ENCODE data around the gene EML1.

EML1 gene

GRCh38 chr14:99879401-99880295 is 86.4 kb downstream of the EML1 start:
- peaks cover 12 to 13% of the 10 kb centered on the region in 2 donors for H3K4me1 ChIP-seq (ENCODE audit: control insufficient read depth in 1 of 2, insufficient read depth in 2 of 2, low read length in 2 of 2)
- H3K36me3 ChIP-seq (ENCODE audit: control insufficient read depth in 1 of 2, insufficient read depth in 2 of 2, low read length in 2 of 2): peaks cover 0 to 4% of the 10 kb centered on the region in 2 donors
- no peaks in the 10 kb centered on the region for H3K9me3 ChIP-seq (ENCODE audit: control insufficient read depth in 1 of 2, low read length in 2 of 2)
- H3K27me3 ChIP-seq (ENCODE audit: low read depth, low read length): no peaks in the 10 kb centered on the region
- H3K27ac ChIP-seq (ENCODE audit: low read length): no peak overlapping the region
- H3K4me3 ChIP-seq (ENCODE audit: low read depth in 1 of 2, low read length in 2 of 2): no peak overlapping the region

GRCh38 chr14:99880651-99881420 is 87.6 kb downstream of the EML1 start:
- Histone ChIP-seq H3K36me3 (ENCODE audit: control insufficient read depth in 1 of 2, insufficient read depth in 2 of 2, low read length in 2 of 2) (peaks cover 0 to 4% of the 10 kb centered on the region in 2 donors), H3K4me1 (ENCODE audit: control insufficient read depth in 1 of 2, insufficient read depth in 2 of 2, low read length in 2 of 2) (peaks cover 12 to 13% of the 10 kb centered on the region in 2 donors), H3K9me3 (ENCODE audit: control insufficient read depth in 1 of 2, low read length in 2 of 2) (no peaks in the 10 kb centered on the region), H3K27ac (ENCODE audit: low read length) (no peak overlapping the region), H3K4me3 (ENCODE audit: low read depth in 1 of 2, low read length in 2 of 2) (no peak overlapping the region), H3K27me3 (ENCODE audit: low read depth, low read length) (no peaks in the 10 kb centered on the region)

GRCh38 chr14:99883866-99884650 is 90.8 kb downstream of the EML1 start:
- Histone ChIP-seq H3K27ac (ENCODE audit: low read length) (no peak overlapping the region), H3K4me1 (ENCODE audit: control insufficient read depth in 1 of 2, insufficient read depth in 2 of 2, low read length in 2 of 2) (peaks cover 12 to 13% of the 10 kb centered on the region in 2 donors), H3K27me3 (ENCODE audit: low read depth, low read length) (no peaks in the 10 kb centered on the region), H3K9me3 (ENCODE audit: control insufficient read depth in 1 of 2, low read length in 2 of 2) (no peaks in the 10 kb centered on the region), H3K36me3 (ENCODE audit: control insufficient read depth in 1 of 2, insufficient read depth in 2 of 2, low read length in 2 of 2) (peaks cover 0 to 3% of the 10 kb centered on the region in 2 donors), H3K4me3 (ENCODE audit: low read depth in 1 of 2, low read length in 2 of 2) (no peak overlapping the region)

- Histone ChIP-seq H3K27ac (ENCODE audit: low read length) (no peak overlapping the region), H3K36me3 (ENCODE audit: control insufficient read depth in 1 of 2, insufficient read depth in 2 of 2, low read length in 2 of 2) (peaks cover 1 to 3% of the 10 kb centered on the region in 2 donors), H3K9me3 (ENCODE audit: control insufficient read depth in 1 of 2, low read length in 2 of 2) (no peaks in the 10 kb centered on the region), H3K27me3 (ENCODE audit: low read depth, low read length) (no peaks in the 10 kb centered on the region), H3K4me1 (ENCODE audit: control insufficient read depth in 1 of 2, insufficient read depth in 2 of 2, low read length in 2 of 2) (peaks cover 5 to 11% of the 10 kb centered on the region in 2 donors), H3K4me3 (ENCODE audit: low read depth in 1 of 2, low read length in 2 of 2) (no peak overlapping the region)
Observed at GRCh38 chr14:99884834-99885648, 91.8 kb downstream of the EML1 start.

- Histone ChIP-seq H3K36me3 (ENCODE audit: control insufficient read depth in 1 of 2, insufficient read depth in 2 of 2, low read length in 2 of 2) (peaks cover 3 to 5% of the 10 kb centered on the region in 2 donors), H3K4me1 (ENCODE audit: control insufficient read depth in 1 of 2, insufficient read depth in 2 of 2, low read length in 2 of 2) (peaks cover 0 to 6% of the 10 kb centered on the region in 2 donors), H3K27me3 (ENCODE audit: low read depth, low read length) (no peaks in the 10 kb centered on the region), H3K4me3 (ENCODE audit: low read depth in 1 of 2, low read length in 2 of 2) (no peak overlapping the region), H3K9me3 (ENCODE audit: control insufficient read depth in 1 of 2, low read length in 2 of 2) (no peaks in the 10 kb centered on the region), H3K27ac (ENCODE audit: low read length) (no peak overlapping the region)
Observed at GRCh38 chr14:99885649-99885958, 92.4 kb downstream of the EML1 start.

- peaks cover 3 to 10% of the 10 kb centered on the region in 2 donors for H3K36me3 ChIP-seq (ENCODE audit: control insufficient read depth in 1 of 2, insufficient read depth in 2 of 2, low read length in 2 of 2)
- H3K4me1 ChIP-seq (ENCODE audit: control insufficient read depth in 1 of 2, insufficient read depth in 2 of 2, low read length in 2 of 2): no peaks in the 10 kb centered on the region
- no peak overlapping the region for H3K4me3 ChIP-seq (ENCODE audit: low read depth in 1 of 2, low read length in 2 of 2)
- no peak overlapping the region for H3K27ac ChIP-seq (ENCODE audit: low read length)
- no peaks in the 10 kb centered on the region for H3K27me3 ChIP-seq (ENCODE audit: low read depth, low read length)
- H3K9me3 ChIP-seq (ENCODE audit: control insufficient read depth in 1 of 2, low read length in 2 of 2): no peaks in the 10 kb centered on the region
Observed at GRCh38 chr14:99887407-99887806, 94.2 kb downstream of the EML1 start.

GRCh38 chr14:99888149-99888548 is 94.9 kb downstream of the EML1 start:
- no peaks in the 10 kb centered on the region for H3K27me3 ChIP-seq (ENCODE audit: low read depth, low read length)
- peaks cover 3 to 10% of the 10 kb centered on the region in 2 donors for H3K36me3 ChIP-seq (ENCODE audit: control insufficient read depth in 1 of 2, insufficient read depth in 2 of 2, low read length in 2 of 2)
- H3K27ac ChIP-seq (ENCODE audit: low read length): no peak overlapping the region
- H3K9me3 ChIP-seq (ENCODE audit: control insufficient read depth in 1 of 2, low read length in 2 of 2): no peaks in the 10 kb centered on the region
- no peaks in the 10 kb centered on the region for H3K4me1 ChIP-seq (ENCODE audit: control insufficient read depth in 1 of 2, insufficient read depth in 2 of 2, low read length in 2 of 2)
- H3K4me3 ChIP-seq (ENCODE audit: low read depth in 1 of 2, low read length in 2 of 2): no peak overlapping the region

- Histone ChIP-seq H3K27me3 (ENCODE audit: low read depth, low read length) (no peaks in the 10 kb centered on the region), H3K4me3 (ENCODE audit: low read depth in 1 of 2, low read length in 2 of 2) (no peak overlapping the region), H3K9me3 (ENCODE audit: control insufficient read depth in 1 of 2, low read length in 2 of 2) (no peaks in the 10 kb centered on the region), H3K36me3 (ENCODE audit: control insufficient read depth in 1 of 2, insufficient read depth in 2 of 2, low read length in 2 of 2) (peaks cover 3 to 10% of the 10 kb centered on the region in 2 donors), H3K4me1 (ENCODE audit: control insufficient read depth in 1 of 2, insufficient read depth in 2 of 2, low read length in 2 of 2) (no peaks in the 10 kb centered on the region), H3K27ac (ENCODE audit: low read length) (no peak overlapping the region)
Observed at GRCh38 chr14:99889268-99889667, 96.1 kb downstream of the EML1 start.

GRCh38 chr14:99891266-99891665 is 98.1 kb downstream of the EML1 start:
- H3K4me3 ChIP-seq (ENCODE audit: low read depth in 1 of 2, low read length in 2 of 2): no peak overlapping the region
- H3K27me3 ChIP-seq (ENCODE audit: low read depth, low read length): no peaks in the 10 kb centered on the region
- H3K36me3 ChIP-seq (ENCODE audit: control insufficient read depth in 1 of 2, insufficient read depth in 2 of 2, low read length in 2 of 2): peaks cover 3 to 10% of the 10 kb centered on the region in 2 donors
- no peaks in the 10 kb centered on the region for H3K9me3 ChIP-seq (ENCODE audit: control insufficient read depth in 1 of 2, low read length in 2 of 2)
- no peaks in the 10 kb centered on the region for H3K4me1 ChIP-seq (ENCODE audit: control insufficient read depth in 1 of 2, insufficient read depth in 2 of 2, low read length in 2 of 2)
- H3K27ac ChIP-seq (ENCODE audit: low read length): no peak overlapping the region

- H3K9me3 ChIP-seq (ENCODE audit: control insufficient read depth in 1 of 2, low read length in 2 of 2): no peaks in the 10 kb centered on the region
- no peak overlapping the region for H3K27ac ChIP-seq (ENCODE audit: low read length)
- no peaks in the 10 kb centered on the region for H3K27me3 ChIP-seq (ENCODE audit: low read depth, low read length)
- no peaks in the 10 kb centered on the region for H3K4me1 ChIP-seq (ENCODE audit: control insufficient read depth in 1 of 2, insufficient read depth in 2 of 2, low read length in 2 of 2)
- no peak overlapping the region for H3K4me3 ChIP-seq (ENCODE audit: low read depth in 1 of 2, low read length in 2 of 2)
- H3K36me3 ChIP-seq (ENCODE audit: control insufficient read depth in 1 of 2, insufficient read depth in 2 of 2, low read length in 2 of 2): peaks cover 3 to 10% of the 10 kb centered on the region in 2 donors
Observed at GRCh38 chr14:99891900-99892299, 98.7 kb downstream of the EML1 start.
